ENCODE data around the gene ZNF19. TPM values are rescaled to one million over a fixed set of nuclear protein-coding genes. Genes with fewer than 3 reads are reported as not detected.

ZNF19 gene
- total RNA-seq, 1 donor from 2014 or later: 7.4 TPM

GRCh38 chr16:71425746-71426068 lies 63.4 kb downstream of the ZNF19 start:
- no peak for DNase-seq (ENCODE audit: low read depth, low spot score)
- Mint-ChIP-seq H3K9me3 (peaks cover 5% of the 10 kb centered on the region), H3K27me3 (ENCODE audit: low read depth) (peaks cover 88% of the 10 kb centered on the region), H3K4me1 (peaks cover 7% of the 10 kb centered on the region), H3K27ac (ENCODE audit: unreplicated experiment) (no peak overlapping the region), H3K36me3 (ENCODE audit: low read depth) (peaks cover 5% of the 10 kb centered on the region), H3K4me3 (peak overlapping the region; percentile 92)
- TF ChIP-seq, protein P1, sequence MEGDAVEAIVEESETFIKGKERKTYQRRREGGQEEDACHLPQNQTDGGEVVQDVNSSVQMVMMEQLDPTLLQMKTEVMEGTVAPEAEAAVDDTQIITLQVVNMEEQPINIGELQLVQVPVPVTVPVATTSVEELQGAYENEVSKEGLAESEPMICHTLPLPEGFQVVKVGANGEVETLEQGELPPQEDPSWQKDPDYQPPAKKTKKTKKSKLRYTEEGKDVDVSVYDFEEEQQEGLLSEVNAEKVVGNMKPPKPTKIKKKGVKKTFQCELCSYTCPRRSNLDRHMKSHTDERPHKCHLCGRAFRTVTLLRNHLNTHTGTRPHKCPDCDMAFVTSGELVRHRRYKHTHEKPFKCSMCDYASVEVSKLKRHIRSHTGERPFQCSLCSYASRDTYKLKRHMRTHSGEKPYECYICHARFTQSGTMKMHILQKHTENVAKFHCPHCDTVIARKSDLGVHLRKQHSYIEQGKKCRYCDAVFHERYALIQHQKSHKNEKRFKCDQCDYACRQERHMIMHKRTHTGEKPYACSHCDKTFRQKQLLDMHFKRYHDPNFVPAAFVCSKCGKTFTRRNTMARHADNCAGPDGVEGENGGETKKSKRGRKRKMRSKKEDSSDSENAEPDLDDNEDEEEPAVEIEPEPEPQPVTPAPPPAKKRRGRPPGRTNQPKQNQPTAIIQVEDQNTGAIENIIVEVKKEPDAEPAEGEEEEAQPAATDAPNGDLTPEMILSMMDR (conservative IDR thresholded peaks at IDR 0.05): no peak

- Mint-ChIP-seq H3K27me3 (ENCODE audit: low read depth) (peaks cover 83% of the 10 kb centered on the region), H3K27ac (ENCODE audit: unreplicated experiment) (no peak overlapping the region), H3K36me3 (ENCODE audit: low read depth) (peaks cover 5% of the 10 kb centered on the region), H3K4me3 (peak overlapping the region; percentile 92), H3K9me3 (peaks cover 5% of the 10 kb centered on the region), H3K4me1 (peaks cover 7% of the 10 kb centered on the region)
- DNase-seq (ENCODE audit: low read depth, low spot score): no peak
- TF ChIP-seq, protein P1 (conservative IDR thresholded peaks at IDR 0.05): no peak
Observed at GRCh38 chr16:71424626-71425025, 64.5 kb downstream of the ZNF19 start.

GRCh38 chr16:71423865-71424264 lies 65.3 kb downstream of the ZNF19 start:
- Mint-ChIP-seq H3K4me1 (peaks cover 7% of the 10 kb centered on the region), H3K27me3 (ENCODE audit: low read depth) (peaks cover 82% of the 10 kb centered on the region), H3K36me3 (ENCODE audit: low read depth) (peaks cover 5% of the 10 kb centered on the region), H3K27ac (ENCODE audit: unreplicated experiment) (no peak overlapping the region), H3K9me3 (peaks cover 5% of the 10 kb centered on the region), H3K4me3 (no peak overlapping the region)
- TF ChIP-seq, protein P1 (conservative IDR thresholded peaks at IDR 0.05): no peak
- no peak for DNase-seq (ENCODE audit: low read depth, low spot score)

Other genes with a start within 250 kb of the ZNF19 start
- gene CMTR2, start 199.9 kb downstream of the ZNF19 start, total RNA-seq: 19.1 and 20.5 TPM in 2 replicates
- not detected in 2 replicates for gene CALB2, start 130.6 kb downstream of the ZNF19 start, total RNA-seq
- not detected in 2 replicates for gene TLE7, start 47.3 kb downstream of the ZNF19 start, total RNA-seq
- 14.2 and 14.3 TPM in 2 replicates for gene ZNF23, start 27.1 kb downstream of the ZNF19 start, total RNA-seq
- gene CHST4, start 37.1 kb upstream of the ZNF19 start, total RNA-seq: not detected in 2 replicates
- gene TAT, start 87.8 kb upstream of the ZNF19 start, total RNA-seq: not detected in 2 replicates
- gene MARVELD3, start 136.9 kb upstream of the ZNF19 start, total RNA-seq: not detected in 2 replicates
- gene PHLPP2, start 235.4 kb upstream of the ZNF19 start, total RNA-seq: 16.2 and 18.7 TPM in 2 replicates